A204.1 (cell line): Measurements from ENCODE around the gene PRCC.

Experiments
- FAIRE-seq: peaks from 2 replicates; lab custom pipeline; 2012; peaks lifted over from hg19 to GRCh38; lab: Jason Lieb, UNC

PRCC gene

GRCh38 chr1:156815307-156815826 lies 48.0 kb downstream of the PRCC start:
- no peak for FAIRE-seq

GRCh38 chr1:156815961-156816422 lies 48.7 kb downstream of the PRCC start:
- FAIRE-seq = no peak

GRCh38 chr1:156816561-156817328 lies 49.4 kb downstream of the PRCC start, which contains the start of gene SH2D2A:
SH2D2A (minus strand) TSS chr1:156816848; CDS start chr1:156816708, 140 bp downstream.
- FAIRE-seq = no peak

GRCh38 chr1:156821801-156822200 lies 54.5 kb downstream of the PRCC start:
- FAIRE-seq = no peak

- no peak for FAIRE-seq
Measured at GRCh38 chr1:156822680-156823079, 55.3 kb downstream of the PRCC start.

GRCh38 chr1:156823210-156823790 lies 56.0 kb downstream of the PRCC start:
- FAIRE-seq = no peak

- FAIRE-seq = no peak
Measured at GRCh38 chr1:156826630-156827029, 59.3 kb downstream of the PRCC start.

- no peak for FAIRE-seq
Measured at GRCh38 chr1:156828400-156829124, 61.2 kb downstream of the PRCC start.

GRCh38 chr1:156832434-156832833 lies 65.1 kb downstream of the PRCC start:
- FAIRE-seq = no peak

- no peak for FAIRE-seq
Measured at GRCh38 chr1:156833603-156834002, 66.3 kb downstream of the PRCC start.

GRCh38 chr1:156834322-156834721 lies 67.0 kb downstream of the PRCC start:
- no peak for FAIRE-seq

- FAIRE-seq = no peak
Measured at GRCh38 chr1:156836041-156836654, 68.8 kb downstream of the PRCC start.

- no peak for FAIRE-seq
Measured at GRCh38 chr1:156836892-156837291, 69.6 kb downstream of the PRCC start.

- no peak for FAIRE-seq
Measured at GRCh38 chr1:156838972-156839371, 71.6 kb downstream of the PRCC start.

- no peak for FAIRE-seq
Measured at GRCh38 chr1:156839426-156840109, 72.2 kb downstream of the PRCC start.

- no peak for FAIRE-seq
Measured at GRCh38 chr1:156840186-156840897, 73.0 kb downstream of the PRCC start.

- no peak for FAIRE-seq
Measured at GRCh38 chr1:156840898-156841279, 73.6 kb downstream of the PRCC start.

- no peak for FAIRE-seq
Measured at GRCh38 chr1:156841295-156841855, 74.0 kb downstream of the PRCC start.

- no peak for FAIRE-seq
Measured at GRCh38 chr1:156842618-156843300, 75.4 kb downstream of the PRCC start.

- no peak for FAIRE-seq
Measured at GRCh38 chr1:156844102-156844501, 76.8 kb downstream of the PRCC start.
